GM12878 (cell line): Measurements from ENCODE around the gene NDOR1. TPM values are rescaled to one million over a fixed set of nuclear protein-coding genes. Genes with fewer than 3 reads are reported as not detected.

ENCODE experiments used
- ATAC-seq: fragments of 200-7000 bp; cut with Tn5 transposase; 3 replicates; pipeline ENCODE4 v1.9.1; 2020; ENCODE audit warnings: mild to moderate bottlenecking, moderate library complexity
- BruUV-seq: library from RNA; stranded (reverse); fragments of 400-500 nt; replicated peaks from 2 replicates; lab custom pipeline; 2021; lab: Mats Ljungman, UMichigan
- CTCF ChIA-PET: fragments of 300-600 bp; sonication (Branson Sonifier 250); formaldehyde crosslinking; extraction: SDS; loops from one replicate; lab custom pipeline; 2021; ENCODE audit warnings: inconsistent platforms; lab: Yijun Ruan, JAX
- POLR2A ChIA-PET: fragments of 350-600 bp; formaldehyde crosslinking; extraction: SDS; loops from one replicate; lab custom pipeline; 2021; ENCODE audit warnings: inconsistent platforms; lab: Charles Lee
- RAD21 ChIA-PET: fragments of 300-600 bp; sonication (Branson Sonifier 250); formaldehyde crosslinking; loops from one replicate; lab custom pipeline; 2023; ENCODE audit warnings: antibody characterized with exemption; ENCODE audit not compliant: unreplicated experiment; lab: Charles Lee
- SMC1A ChIA-PET: fragments of 300-600 bp; sonication (Branson Sonifier 250); formaldehyde crosslinking; loops from one replicate; lab custom pipeline; 2023; ENCODE audit not compliant: unreplicated experiment, uncharacterized antibody; lab: Charles Lee
- DNase-seq: peaks from one replicate; pipeline ENCODE4 v3.0.0-alpha.2; 2011; ENCODE audit warnings: low read depth, low spot score
- FAIRE-seq: peaks from 3 replicates; lab custom pipeline; 2011; peaks lifted over from hg19 to GRCh38; lab: Jason Lieb, UNC
- H2AFZ ChIP-seq: 2 replicates; pipeline ENCODE4 v1.6.0; 2011; ENCODE audit warnings: low read depth, low read length, control low read depth; ENCODE audit not compliant: control insufficient read depth
- H3K27ac ChIP-seq: 2 replicates; pipeline ENCODE4 v1.5.1; 2011; ENCODE audit warnings: control low read depth; ENCODE audit not compliant: control insufficient read depth, insufficient read depth
- H3K27me3 ChIP-seq, 2 experiments: replicated peaks in 1 of 2; 2 replicates each; pipeline versions ENCODE4 v1.6.0 to v1.6.1; 2011; ENCODE audit warnings: low read length in 1 of 2; ENCODE audit not compliant: control insufficient read depth in 2 of 2, insufficient read depth in 2 of 2
- H3K36me3 ChIP-seq, 2 experiments: 2 replicates each; pipeline ENCODE4 v1.5.1; 2011; ENCODE audit warnings: low read length in 1 of 2; ENCODE audit not compliant: control insufficient read depth in 2 of 2, insufficient read depth in 2 of 2
- H3K4me1 ChIP-seq: 2 replicates; pipeline ENCODE4 v1.6.1; 2011; ENCODE audit warnings: mild to moderate bottlenecking, low read length, moderate library complexity, mixed read lengths; ENCODE audit not compliant: control insufficient read depth, insufficient read depth
- H3K4me2 ChIP-seq: 2 replicates; pipeline ENCODE4 v1.6.0; 2011; ENCODE audit warnings: control low read depth; ENCODE audit not compliant: control insufficient read depth, insufficient read depth
- H3K4me3 ChIP-seq: fragments of 200-600 bp; sonication (generic); 2 replicates; pipeline ENCODE4 v1.5.1; 2016
- H3K79me2 ChIP-seq: 2 replicates; pipeline ENCODE4 v1.6.0; 2011; ENCODE audit warnings: low read length; ENCODE audit not compliant: control insufficient read depth, insufficient read depth
- H3K9ac ChIP-seq: 2 replicates; pipeline ENCODE4 v1.8.0; 2011; ENCODE audit warnings: low read length, control low read depth, mixed read lengths; ENCODE audit not compliant: control insufficient read depth, insufficient read depth
- H3K9me3 ChIP-seq: replicated peaks from 3 replicates; pipeline ENCODE4 v1.5.1; 2011; ENCODE audit warnings: mild to moderate bottlenecking, low read length; ENCODE audit not compliant: control insufficient read depth, insufficient read depth
- H4K20me1 ChIP-seq: 2 replicates; pipeline ENCODE4 v1.6.0; 2011; ENCODE audit not compliant: control insufficient read depth, insufficient read depth
- CREM ChIP-seq: IDR thresholded peaks from 2 replicates; pipeline ENCODE4 v1.6.1; 2014; ENCODE audit warnings: antibody characterized with exemption, low read depth
- HSF1 ChIP-seq: fragments of 150-350 bp; IDR thresholded peaks from 2 replicates; pipeline ENCODE4 v1.6.1; 2014; ENCODE audit warnings: mild to moderate bottlenecking, low read depth, low read length
- IKZF2 ChIP-seq, 2 experiments: fragments of 450-650 bp; IDR thresholded peaks; 2 replicates each; pipeline ENCODE4 v1.6.1; 2017; ENCODE audit warnings: mild to moderate bottlenecking in 2 of 2, moderate library complexity in 2 of 2
- NR2C2 ChIP-seq: IDR thresholded peaks from 2 replicates; pipeline ENCODE4 v1.6.1; 2011; ENCODE audit warnings: borderline replicate concordance, low read depth; ENCODE audit not compliant: control insufficient read depth, insufficient read length
- RBBP5 ChIP-seq: fragments of 200-600 bp; sonication (generic); conservative IDR thresholded peaks from 2 replicates; pipeline ENCODE4 v1.6.1; 2016
- SIX5 ChIP-seq: IDR thresholded peaks from 2 replicates; pipeline ENCODE4 v1.6.1; 2011; ENCODE audit warnings: mild to moderate bottlenecking, low read depth, low read length, moderate library complexity; ENCODE audit not compliant: severe bottlenecking
- YBX1 ChIP-seq: fragments of 450-650 bp; IDR thresholded peaks from 2 replicates; pipeline ENCODE4 v1.6.1; 2016; ENCODE audit warnings: antibody characterized with exemption
- ZBED1 ChIP-seq: IDR thresholded peaks from 2 replicates; pipeline ENCODE4 v1.6.1; 2016; ENCODE audit warnings: borderline replicate concordance
- WGBS: methylation state at CpG from one replicate; pipeline ENCODE4 v1.1.6; 2016; ENCODE audit warnings: low lambda C conversion rate; ENCODE audit not compliant: insufficient replicate concordance, insufficient coverage; ENCODE audit errors: missing lambda C conversion rate; 5-methylcytosine and 5-hydroxymethylcytosine counted together
- in situ Hi-C: fragments of 300-500 bp; cut with MboI; formaldehyde crosslinking; loops from 9 replicates; pipeline ENCODE4 v1.14.3; 2018; ENCODE audit warnings: mixed read lengths
- intact Hi-C: fragments of 100-400 bp; cut with micrococcal nuclease; formaldehyde crosslinking; loops from one replicate; pipeline ENCODE4 v1.14.2; 2022; ENCODE audit not compliant: unreplicated experiment
- polyA plus RNA-seq, 11 experiments: library from polyadenylated mRNA; depleted of rRNA in 4 of 11; unstranded in 6 of 11; stranded (reverse) in 5 of 11; fragments of >200 nt; fragmentation: Nextera tagmentation in 4 of 11; fragmentation: Illumina TruSeq in 1 of 11; extraction: Ambion mirVana in 4 of 11; extraction: Trizol in 1 of 11; gene quantifications; 1 replicate in 1 of 11; 2 replicates in 10 of 11; pipeline versions ENCODE4 v1.2.1 to v1.2.3, GENCODE V29; 2011 to 2016; ENCODE audit warnings: inconsistent platforms in 2 of 11, missing spikeins in 2 of 11, low read depth in 1 of 11
- total RNA-seq, 4 experiments: library from RNA; depleted of rRNA in 3 of 4; stranded (reverse); fragments of >200 nt in 3 of 4; fragmentation: Illumina TruSeq in 1 of 4; extraction: Trizol in 1 of 4; gene quantifications; 2 replicates each; pipeline versions ENCODE4 v1.2.1 to v1.2.3, GENCODE V29; 2013 to 2021
- TF ChIP-seq, protein P1 (sequence below): IDR thresholded peaks from 2 replicates; pipeline ENCODE4 v1.6.1; 2011; ENCODE audit warnings: borderline replicate concordance, low read depth, mild to moderate bottlenecking, moderate library complexity, mixed read lengths, low read length; ENCODE audit not compliant: insufficient read depth; ENCODE audit errors: extremely low read length
- TF ChIP-seq, protein P2 (sequence below): fragments of 450-650 bp; IDR thresholded peaks from 2 replicates; pipeline ENCODE4 v1.6.1; 2017; ENCODE audit warnings: low read depth, mild to moderate bottlenecking, moderate library complexity

Gene NDOR1
- total and polyA plus RNA-seq, 10 of the 15 experiments (the other 5 are each of a cell fraction or from before 2014, with no cell fraction given): 0.04 to 32.9 (median 11.1) TPM

GRCh38 chr9:137194388-137194787 is 11.1 kb upstream of the NDOR1 start (continued):
- no peak for TF ChIP-seq YBX1
- no peak for TF ChIP-seq RBBP5
- TF ChIP-seq IKZF2 (IDR thresholded peaks at IDR 0.05): no peak

DNA sequence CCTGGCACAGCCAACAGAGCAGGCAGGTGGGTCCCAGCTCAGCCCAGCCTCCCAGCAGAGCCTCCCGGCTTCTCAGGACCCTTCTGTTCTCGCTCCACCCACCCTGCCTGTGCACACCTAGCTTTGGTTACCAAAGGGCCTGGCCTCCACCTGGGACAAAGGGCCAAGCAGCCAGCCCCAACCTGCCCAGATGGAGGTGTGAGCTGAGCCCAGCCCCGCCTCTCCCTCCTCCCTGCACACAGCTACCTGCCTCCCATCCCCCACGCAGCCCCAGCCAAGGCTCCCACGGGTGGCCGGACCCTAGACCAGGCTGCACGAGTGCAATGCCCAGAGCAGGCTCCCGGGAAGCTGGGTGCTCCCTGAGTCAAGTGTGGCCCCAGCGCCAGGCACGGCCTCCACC is 10.6 kb upstream of the NDOR1 start:
- TF ChIP-seq ZBED1: no peak
- H3K9me3 ChIP-seq: no peaks in the 10 kb centered on the region
- peaks cover 6% of the 10 kb centered on the region for H3K4me1 ChIP-seq
- peaks cover 0 to 7% of the 10 kb centered on the region in 2 experiments; a peak in 2 of 4 replicates for H3K36me3 ChIP-seq
- intact Hi-C loops (no loop called here), in situ Hi-C loops (no loop called here)
- FAIRE-seq (no peak), DNase-seq (no peak), ATAC-seq (no peak)
- POLR2A ChIA-PET: interaction anchor here (2.8 kb wide), 1 partner anchor 29 kb away, joined by 10 read pairs; the partner anchor contains the start of gene CYSRT1
- no peak overlapping the region for H3K27ac ChIP-seq
- H2AFZ ChIP-seq: no peak overlapping the region
- H3K4me3 ChIP-seq: no peak overlapping the region
- H4K20me1 ChIP-seq: peaks cover under 1% of the 10 kb centered on the region; the same call in 1 of the 2 replicates
- SMC1A ChIA-PET: no interaction called here
- peaks cover 6% of the 10 kb centered on the region for H3K79me2 ChIP-seq
- 91% methylated on average over 9 of the region's 10 CpGs for WGBS
- no peak overlapping the region for H3K9ac ChIP-seq
- no TSS peak for BruUV-seq
- RAD21 ChIA-PET: no interaction called here
- H3K4me2 ChIP-seq: 0 out of 2 replicates have a peak overlapping the region, but pooled peaks have one; percentile 3
- H3K27me3 ChIP-seq: no peaks in the 10 kb centered on the region
- CTCF ChIA-PET: interaction anchor here (0.6 to 1.1 kb wide), 3 partner anchors 42 to 166 kb away, joined by 3 to 5 read pairs (median 3); no protein-coding TSS in a partner anchor

DNA sequence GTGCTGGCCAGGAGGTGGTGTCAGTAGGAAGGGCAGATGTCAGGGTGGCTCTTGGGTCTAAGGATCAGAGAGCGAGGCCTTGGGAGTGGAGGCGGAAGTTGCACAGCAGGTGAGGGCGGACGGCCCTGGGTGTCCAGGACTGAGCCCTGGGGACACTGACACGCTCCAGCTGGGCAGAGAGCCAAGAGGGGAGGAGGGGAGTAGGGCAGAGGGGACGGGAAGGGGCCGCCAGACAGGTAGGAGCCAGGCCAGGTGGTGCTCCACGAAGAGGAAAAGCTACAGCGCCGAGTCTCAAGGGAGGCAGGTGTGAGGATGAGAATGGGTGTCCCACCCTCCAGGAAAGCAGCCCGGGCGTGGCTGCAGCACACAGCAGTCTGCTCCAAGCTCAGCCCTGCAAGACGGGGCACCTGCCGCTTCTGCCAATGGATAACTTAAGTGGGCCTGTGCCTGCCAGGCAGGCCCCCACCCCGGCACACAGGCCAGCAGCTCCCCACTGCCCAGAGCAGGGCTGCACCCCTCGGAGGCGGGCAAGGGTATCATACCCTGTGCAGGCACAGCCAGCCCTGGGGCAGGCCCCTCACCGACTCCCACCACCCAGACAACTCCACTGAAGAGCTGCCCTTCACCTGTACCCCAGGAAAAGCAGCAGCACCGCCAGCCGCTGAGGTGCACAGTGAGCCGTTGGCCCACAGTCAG is 9.8 kb upstream of the NDOR1 start:
- H4K20me1 ChIP-seq: no peaks in the 10 kb centered on the region
- peaks cover 0 to 5% of the 10 kb centered on the region in 2 experiments; a peak in 2 of 4 replicates for H3K36me3 ChIP-seq
- SMC1A ChIA-PET: no interaction called here
- no peak overlapping the region for H3K27ac ChIP-seq
- peaks cover 5% of the 10 kb centered on the region for H3K4me1 ChIP-seq
- H3K4me3 ChIP-seq: no peak overlapping the region
- H3K27me3 ChIP-seq: no peaks in the 10 kb centered on the region
- H3K9me3 ChIP-seq: no peaks in the 10 kb centered on the region
- in situ Hi-C loops (no loop called here), intact Hi-C loops (no loop called here)
- POLR2A ChIA-PET: interaction anchor here (0.7 kb wide), 1 partner anchor 44 kb away, joined by 3 read pairs; no protein-coding TSS in a partner anchor
- H2AFZ ChIP-seq: no peak overlapping the region
- no peak overlapping the region for H3K4me2 ChIP-seq
- H3K79me2 ChIP-seq: no peaks in the 10 kb centered on the region; the same call in 1 of the 2 replicates
- CTCF ChIA-PET: interaction anchor here (0.6 to 1.1 kb wide), 2 partner anchors 66 to 166 kb away, joined by 3 to 5 read pairs; no protein-coding TSS in a partner anchor
- ATAC-seq (no peak), FAIRE-seq (no peak), DNase-seq (no peak)
- RAD21 ChIA-PET: interaction anchor here (1.4 kb wide), 1 partner anchor 7 kb away, joined by 3 read pairs; the partner anchor contains the start of genes ANAPC2 and SSNA1
- H3K9ac ChIP-seq: no peak overlapping the region
- WGBS: 93% methylated on average over 20 of the region's 21 CpGs
- no TSS peak for BruUV-seq
- TF ChIP-seq, protein P1, sequence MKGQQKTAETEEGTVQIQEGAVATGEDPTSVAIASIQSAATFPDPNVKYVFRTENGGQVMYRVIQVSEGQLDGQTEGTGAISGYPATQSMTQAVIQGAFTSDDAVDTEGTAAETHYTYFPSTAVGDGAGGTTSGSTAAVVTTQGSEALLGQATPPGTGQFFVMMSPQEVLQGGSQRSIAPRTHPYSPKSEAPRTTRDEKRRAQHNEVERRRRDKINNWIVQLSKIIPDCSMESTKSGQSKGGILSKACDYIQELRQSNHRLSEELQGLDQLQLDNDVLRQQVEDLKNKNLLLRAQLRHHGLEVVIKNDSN: no peak
- TF ChIP-seq NR2C2 (no peak), HSF1 (no peak), CREM (no peak), SIX5 (no peak)
- TF ChIP-seq, protein P2, sequence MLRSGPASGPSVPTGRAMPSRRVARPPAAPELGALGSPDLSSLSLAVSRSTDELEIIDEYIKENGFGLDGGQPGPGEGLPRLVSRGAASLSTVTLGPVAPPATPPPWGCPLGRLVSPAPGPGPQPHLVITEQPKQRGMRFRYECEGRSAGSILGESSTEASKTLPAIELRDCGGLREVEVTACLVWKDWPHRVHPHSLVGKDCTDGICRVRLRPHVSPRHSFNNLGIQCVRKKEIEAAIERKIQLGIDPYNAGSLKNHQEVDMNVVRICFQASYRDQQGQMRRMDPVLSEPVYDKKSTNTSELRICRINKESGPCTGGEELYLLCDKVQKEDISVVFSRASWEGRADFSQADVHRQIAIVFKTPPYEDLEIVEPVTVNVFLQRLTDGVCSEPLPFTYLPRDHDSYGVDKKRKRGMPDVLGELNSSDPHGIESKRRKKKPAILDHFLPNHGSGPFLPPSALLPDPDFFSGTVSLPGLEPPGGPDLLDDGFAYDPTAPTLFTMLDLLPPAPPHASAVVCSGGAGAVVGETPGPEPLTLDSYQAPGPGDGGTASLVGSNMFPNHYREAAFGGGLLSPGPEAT: no peak
